Upper lobe of right lung (tissue), 1 donor: ENCODE results near the gene UQCRC2. TPM values are rescaled to one million over a fixed set of nuclear protein-coding genes. Genes with fewer than 3 reads are reported as not detected.
"Not testable (repeated sequence)": the region's sequence is repeated elsewhere in the genome, so short reads cannot be mapped to it uniquely, and the experiment has no call there.

Source experiments
- ATAC-seq: fragments of 200-7000 bp; cut with Tn5 transposase; one replicate; pipeline ENCODE4 v1.9.1; 2020; ENCODE audit warnings: mild to moderate bottlenecking, moderate library complexity
- DNase-seq: peaks from one replicate; pipeline ENCODE4 v3.0.0-alpha.2; 2020
- H3K27ac ChIP-seq: fragments of 200-600 bp; one replicate; pipeline ENCODE4 v1.8.0; 2022
- H3K27me3 ChIP-seq: fragments of 200-600 bp; one replicate; pipeline ENCODE4 v1.8.0; 2022; ENCODE audit warnings: mild to moderate bottlenecking
- H3K36me3 ChIP-seq: fragments of 200-600 bp; one replicate; pipeline ENCODE4 v1.8.0; 2022
- H3K4me1 ChIP-seq: fragments of 200-600 bp; one replicate; pipeline ENCODE4 v1.8.0; 2022
- H3K4me3 ChIP-seq: fragments of 200-600 bp; one replicate; pipeline ENCODE4 v1.8.0; 2022; ENCODE audit warnings: mild to moderate bottlenecking
- H3K9me3 ChIP-seq: fragments of 200-600 bp; one replicate; pipeline ENCODE4 v1.8.0; 2022
- intact Hi-C: fragments of 100-400 bp; cut with DNase I; formaldehyde crosslinking; loops from one replicate; pipeline ENCODE4 v1.11.0; 2022
- total RNA-seq: library from RNA; stranded (reverse); fragmentation: NEBNext Ultra II Directional; extraction: Animal tissue kit (Norgen Biotek cat#: 25700); gene quantifications from one replicate; pipeline ENCODE4 v1.2.1, GENCODE V29; 2021
- TF ChIP-seq, protein P1 (sequence below): fragments of 200-600 bp; IDR thresholded peaks from one replicate; pipeline ENCODE4 v1.8.0; 2022; ENCODE audit warnings: antibody characterized with exemption
- donor health status: DM: no; HTN: yes; CAD: no; lungs with severe emphysema.

The UQCRC2 gene
- total RNA-seq, 1 donor from 2014 or later, result 161 TPM

- Histone ChIP-seq H3K27me3 (no peaks in the 10 kb centered on the region), H3K27ac (no peak overlapping the region), H3K36me3 (no peaks in the 10 kb centered on the region), H3K4me3 (no peak overlapping the region), H3K9me3 (no peaks in the 10 kb centered on the region), H3K4me1 (peaks cover 24% of the 10 kb centered on the region)
- DNase-seq, result no peak
- TF ChIP-seq, protein P1, sequence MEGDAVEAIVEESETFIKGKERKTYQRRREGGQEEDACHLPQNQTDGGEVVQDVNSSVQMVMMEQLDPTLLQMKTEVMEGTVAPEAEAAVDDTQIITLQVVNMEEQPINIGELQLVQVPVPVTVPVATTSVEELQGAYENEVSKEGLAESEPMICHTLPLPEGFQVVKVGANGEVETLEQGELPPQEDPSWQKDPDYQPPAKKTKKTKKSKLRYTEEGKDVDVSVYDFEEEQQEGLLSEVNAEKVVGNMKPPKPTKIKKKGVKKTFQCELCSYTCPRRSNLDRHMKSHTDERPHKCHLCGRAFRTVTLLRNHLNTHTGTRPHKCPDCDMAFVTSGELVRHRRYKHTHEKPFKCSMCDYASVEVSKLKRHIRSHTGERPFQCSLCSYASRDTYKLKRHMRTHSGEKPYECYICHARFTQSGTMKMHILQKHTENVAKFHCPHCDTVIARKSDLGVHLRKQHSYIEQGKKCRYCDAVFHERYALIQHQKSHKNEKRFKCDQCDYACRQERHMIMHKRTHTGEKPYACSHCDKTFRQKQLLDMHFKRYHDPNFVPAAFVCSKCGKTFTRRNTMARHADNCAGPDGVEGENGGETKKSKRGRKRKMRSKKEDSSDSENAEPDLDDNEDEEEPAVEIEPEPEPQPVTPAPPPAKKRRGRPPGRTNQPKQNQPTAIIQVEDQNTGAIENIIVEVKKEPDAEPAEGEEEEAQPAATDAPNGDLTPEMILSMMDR, result no peak
- intact Hi-C loops, result no loop called here
- no peak for ATAC-seq
Observed at GRCh38 chr16:22014271-22014873, 61.2 kb downstream of the UQCRC2 start.

DNA sequence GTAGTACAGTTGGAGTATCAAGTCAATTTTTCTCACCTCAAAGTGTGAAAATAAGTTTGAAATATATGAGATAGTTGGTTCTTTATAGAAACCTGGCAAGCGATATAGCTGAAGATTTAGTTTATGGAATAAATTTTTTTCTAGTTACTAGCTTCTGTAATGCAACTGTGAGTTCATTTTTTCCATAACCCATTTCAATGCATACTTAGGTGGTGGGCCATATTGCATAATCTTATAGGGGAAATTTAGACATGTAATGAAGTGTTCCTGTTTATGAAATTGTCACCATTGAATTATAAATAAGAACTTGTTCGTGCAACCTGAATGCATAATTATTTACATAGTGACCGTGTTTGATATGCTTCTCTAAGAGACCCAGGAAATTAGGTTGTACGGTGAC is 63.8 kb downstream of the UQCRC2 start:
- Histone ChIP-seq H3K27ac (no peak overlapping the region), H3K4me3 (no peak overlapping the region), H3K36me3 (no peaks in the 10 kb centered on the region), H3K9me3 (no peaks in the 10 kb centered on the region), H3K27me3 (no peaks in the 10 kb centered on the region), H3K4me1 (peaks cover 22% of the 10 kb centered on the region)
- DNase-seq, result no peak
- no peak for ATAC-seq
- TF ChIP-seq, protein P1, result no peak
- intact Hi-C loops, result no loop called here

GRCh38 chr16:22018559-22018958 is 65.4 kb downstream of the UQCRC2 start:
- DNase-seq (no peak), ATAC-seq (no peak)
- Histone ChIP-seq H3K27me3 (no peaks in the 10 kb centered on the region), H3K9me3 (no peaks in the 10 kb centered on the region), H3K4me3 (no peak overlapping the region), H3K27ac (no peak overlapping the region), H3K36me3 (no peaks in the 10 kb centered on the region), H3K4me1 (peaks cover 22% of the 10 kb centered on the region)
- intact Hi-C loops, result no loop called here
- TF ChIP-seq, protein P1, result no peak

GRCh38 chr16:22022151-22022550 is 69.0 kb downstream of the UQCRC2 start:
- Histone ChIP-seq H3K27ac (no peak overlapping the region), H3K4me3 (no peak overlapping the region), H3K9me3 (no peaks in the 10 kb centered on the region), H3K27me3 (no peaks in the 10 kb centered on the region), H3K4me1 (peaks cover 29% of the 10 kb centered on the region), H3K36me3 (no peaks in the 10 kb centered on the region)
- no peak for DNase-seq
- intact Hi-C loops, result no loop called here
- ATAC-seq, result no peak
- TF ChIP-seq, protein P1, result no peak

GRCh38 chr16:22023505-22023904 is 70.3 kb downstream of the UQCRC2 start:
- Histone ChIP-seq H3K27ac (no peak overlapping the region), H3K9me3 (no peaks in the 10 kb centered on the region), H3K36me3 (no peaks in the 10 kb centered on the region), H3K27me3 (no peaks in the 10 kb centered on the region), H3K4me3 (no peak overlapping the region), H3K4me1 (peaks cover 22% of the 10 kb centered on the region)
- ATAC-seq, result no peak
- no peak for DNase-seq
- intact Hi-C loops, result no loop called here
- TF ChIP-seq, protein P1, result no peak

DNA sequence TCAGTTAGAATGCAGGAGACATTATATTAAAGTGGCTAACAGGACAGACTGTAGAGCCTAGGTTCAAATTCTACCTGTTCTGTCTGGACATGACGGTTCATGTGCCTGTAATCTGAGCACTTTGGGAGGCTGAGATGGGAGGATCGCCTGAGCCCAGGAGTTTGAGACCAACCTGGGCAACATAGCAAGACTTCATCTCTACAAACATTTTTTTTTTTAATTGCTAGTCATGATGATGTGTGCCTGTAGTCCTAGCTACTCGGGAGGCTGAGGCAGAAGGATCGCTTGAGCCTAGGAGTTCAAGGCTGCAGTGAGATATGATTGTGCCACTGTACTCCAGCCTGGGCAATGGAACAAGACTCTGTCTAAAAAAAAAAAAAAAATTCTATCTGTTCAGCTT is 71.6 kb downstream of the UQCRC2 start:
- peaks cover 22% of the 10 kb centered on the region for H3K4me1 ChIP-seq
- H3K27me3 ChIP-seq, intact Hi-C loops, H3K9me3 ChIP-seq, ATAC-seq, H3K4me3 ChIP-seq, H3K27ac ChIP-seq, DNase-seq, H3K36me3 ChIP-seq: not testable (repeated sequence)
